ENCODE results near the gene CCDC149.

DNA sequence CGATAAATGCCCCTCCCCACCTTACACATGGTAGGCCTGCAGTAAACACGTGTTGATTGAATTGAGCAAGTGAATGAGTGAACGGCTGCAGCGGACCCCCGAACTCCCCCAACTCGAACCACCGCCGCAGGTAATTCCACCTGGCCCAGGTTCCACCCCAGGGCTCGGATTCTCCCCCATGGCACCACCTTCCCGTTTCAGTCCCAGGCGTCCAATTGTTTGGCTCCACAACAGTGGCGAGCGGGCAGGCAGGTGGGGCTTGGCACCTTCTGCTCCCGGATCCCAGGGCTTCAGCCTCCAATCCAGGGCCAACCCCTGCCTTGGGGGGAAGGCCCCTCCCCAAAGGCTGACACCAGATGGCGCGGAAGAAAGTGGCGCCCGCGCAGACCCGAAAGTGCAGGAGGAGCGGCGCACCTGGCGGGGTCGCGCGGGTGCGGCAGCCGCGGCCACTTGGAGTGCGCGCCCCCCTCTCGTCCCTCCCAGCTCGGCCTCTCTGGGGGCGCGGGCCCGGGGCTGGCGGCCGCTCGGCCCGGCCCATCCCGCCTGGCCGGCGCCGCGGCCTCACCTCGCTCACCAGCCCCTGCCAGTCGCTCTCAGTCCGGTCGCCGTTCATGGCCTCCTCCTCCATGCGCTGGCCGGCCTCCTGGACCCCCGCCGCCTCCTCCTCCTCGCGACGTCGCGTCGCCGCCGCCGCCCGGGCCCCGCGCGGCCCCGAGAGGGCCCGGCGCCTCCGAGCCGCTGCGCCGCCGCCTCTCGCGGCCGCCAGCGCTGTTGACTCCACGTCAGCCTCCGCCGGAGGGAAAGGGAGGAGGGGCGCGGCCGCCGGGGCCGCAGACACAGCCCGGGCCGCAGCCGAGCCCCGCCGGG is at the start of gene CCDC149:
- TF ChIP-seq EZH2 (conservative IDR thresholded peaks at IDR 0.05; ENCODE audit: low read depth, low read length) (no peak), TCF12 (IDR thresholded peaks at IDR 0.05) (no peak), TCF12 (CRISPR knock-in tag; IDR thresholded peaks at IDR 0.05) (no peak), ZNF878 (CRISPR knock-in tag; IDR thresholded peaks at IDR 0.05) (no peak), KAT2B (IDR thresholded peaks at IDR 0.05; ENCODE audit: borderline replicate concordance, low read depth, low read length) (no peak), SMC3 (IDR thresholded peaks at IDR 0.05; ENCODE audit: low read length) (no peak), POLR2A (IDR thresholded peaks at IDR 0.05; ENCODE audit: insufficient read depth in 1 of 2, low read depth in 2 of 2, low read length in 2 of 2) (no peak), TBP (CRISPR knock-in tag; IDR thresholded peaks at IDR 0.05) (no peak), TBL1XR1 (IDR thresholded peaks at IDR 0.05; ENCODE audit: borderline replicate concordance, low read length, partially characterized antibody) (no peak), NBN (conservative IDR thresholded peaks at IDR 0.05) (no peak)
- TF ChIP-seq, protein P1, sequence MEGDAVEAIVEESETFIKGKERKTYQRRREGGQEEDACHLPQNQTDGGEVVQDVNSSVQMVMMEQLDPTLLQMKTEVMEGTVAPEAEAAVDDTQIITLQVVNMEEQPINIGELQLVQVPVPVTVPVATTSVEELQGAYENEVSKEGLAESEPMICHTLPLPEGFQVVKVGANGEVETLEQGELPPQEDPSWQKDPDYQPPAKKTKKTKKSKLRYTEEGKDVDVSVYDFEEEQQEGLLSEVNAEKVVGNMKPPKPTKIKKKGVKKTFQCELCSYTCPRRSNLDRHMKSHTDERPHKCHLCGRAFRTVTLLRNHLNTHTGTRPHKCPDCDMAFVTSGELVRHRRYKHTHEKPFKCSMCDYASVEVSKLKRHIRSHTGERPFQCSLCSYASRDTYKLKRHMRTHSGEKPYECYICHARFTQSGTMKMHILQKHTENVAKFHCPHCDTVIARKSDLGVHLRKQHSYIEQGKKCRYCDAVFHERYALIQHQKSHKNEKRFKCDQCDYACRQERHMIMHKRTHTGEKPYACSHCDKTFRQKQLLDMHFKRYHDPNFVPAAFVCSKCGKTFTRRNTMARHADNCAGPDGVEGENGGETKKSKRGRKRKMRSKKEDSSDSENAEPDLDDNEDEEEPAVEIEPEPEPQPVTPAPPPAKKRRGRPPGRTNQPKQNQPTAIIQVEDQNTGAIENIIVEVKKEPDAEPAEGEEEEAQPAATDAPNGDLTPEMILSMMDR (CRISPR knock-in tag; IDR thresholded peaks at IDR 0.05), result no peak
- TF ChIP-seq, protein P2, sequence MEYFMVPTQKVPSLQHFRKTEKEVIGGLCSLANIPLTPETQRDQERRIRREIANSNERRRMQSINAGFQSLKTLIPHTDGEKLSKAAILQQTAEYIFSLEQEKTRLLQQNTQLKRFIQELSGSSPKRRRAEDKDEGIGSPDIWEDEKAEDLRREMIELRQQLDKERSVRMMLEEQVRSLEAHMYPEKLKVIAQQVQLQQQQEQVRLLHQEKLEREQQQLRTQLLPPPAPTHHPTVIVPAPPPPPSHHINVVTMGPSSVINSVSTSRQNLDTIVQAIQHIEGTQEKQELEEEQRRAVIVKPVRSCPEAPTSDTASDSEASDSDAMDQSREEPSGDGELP (IDR thresholded peaks at IDR 0.05; ENCODE audit: borderline replicate concordance, low read depth), result no peak

Data from HepG2 (cell line).